Neural crest cell (in vitro differentiated cells): ENCODE results near the gene SLC6A2. TPM values are rescaled to one million over a fixed set of nuclear protein-coding genes. Genes with fewer than 3 reads are reported as not detected.

Source experiments
- DNase-seq: peaks from one replicate; pipeline ENCODE4 v3.0.0; 2021; ENCODE audit warnings: low read depth, mixed read lengths, low spot score
- H3K27ac Mint-ChIP-seq: one replicate; pipeline ENCODE4 v1.8.0; 2021; ENCODE audit warnings: mild to moderate bottlenecking, mixed read lengths; ENCODE audit not compliant: unreplicated experiment
- H3K27me3 Mint-ChIP-seq: 2 replicates; pipeline ENCODE4 v1.8.0; 2021; ENCODE audit warnings: low read depth, mild to moderate bottlenecking, mixed read lengths
- H3K36me3 Mint-ChIP-seq: 2 replicates; pipeline ENCODE4 v1.8.0; 2021; ENCODE audit warnings: low read depth, mild to moderate bottlenecking, mixed read lengths
- H3K4me1 Mint-ChIP-seq: 2 replicates; pipeline ENCODE4 v1.8.0; 2021; ENCODE audit warnings: mixed read lengths
- H3K4me3 Mint-ChIP-seq: one replicate; pipeline ENCODE4 v1.8.0; 2021; ENCODE audit warnings: mild to moderate bottlenecking, mixed read lengths
- H3K9me3 Mint-ChIP-seq: 2 replicates; pipeline ENCODE4 v1.8.0; 2021; ENCODE audit warnings: mixed read lengths
- total RNA-seq: library from RNA; stranded (reverse); gene quantifications from 2 replicates; pipeline ENCODE4 v1.2.1, GENCODE V29; 2021
- TF ChIP-seq, protein P1 (sequence below): fragments of 200-600 bp; sonication (generic); conservative IDR thresholded peaks from 2 replicates; pipeline ENCODE4 v1.5.0; 2021; ENCODE audit warnings: antibody characterized with exemption, mild to moderate bottlenecking

SLC6A2 gene
- total RNA-seq, 1 donor from 2014 or later: not detected

GRCh38 chr16:55647798-55648197, 8.0 kb upstream of the SLC6A2 start:
- TF ChIP-seq, protein P1, sequence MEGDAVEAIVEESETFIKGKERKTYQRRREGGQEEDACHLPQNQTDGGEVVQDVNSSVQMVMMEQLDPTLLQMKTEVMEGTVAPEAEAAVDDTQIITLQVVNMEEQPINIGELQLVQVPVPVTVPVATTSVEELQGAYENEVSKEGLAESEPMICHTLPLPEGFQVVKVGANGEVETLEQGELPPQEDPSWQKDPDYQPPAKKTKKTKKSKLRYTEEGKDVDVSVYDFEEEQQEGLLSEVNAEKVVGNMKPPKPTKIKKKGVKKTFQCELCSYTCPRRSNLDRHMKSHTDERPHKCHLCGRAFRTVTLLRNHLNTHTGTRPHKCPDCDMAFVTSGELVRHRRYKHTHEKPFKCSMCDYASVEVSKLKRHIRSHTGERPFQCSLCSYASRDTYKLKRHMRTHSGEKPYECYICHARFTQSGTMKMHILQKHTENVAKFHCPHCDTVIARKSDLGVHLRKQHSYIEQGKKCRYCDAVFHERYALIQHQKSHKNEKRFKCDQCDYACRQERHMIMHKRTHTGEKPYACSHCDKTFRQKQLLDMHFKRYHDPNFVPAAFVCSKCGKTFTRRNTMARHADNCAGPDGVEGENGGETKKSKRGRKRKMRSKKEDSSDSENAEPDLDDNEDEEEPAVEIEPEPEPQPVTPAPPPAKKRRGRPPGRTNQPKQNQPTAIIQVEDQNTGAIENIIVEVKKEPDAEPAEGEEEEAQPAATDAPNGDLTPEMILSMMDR: no peak
- Mint-ChIP-seq H3K4me1 (no peaks in the 10 kb centered on the region), H3K9me3 (no peaks in the 10 kb centered on the region), H3K27me3 (peaks cover 60% of the 10 kb centered on the region), H3K36me3 (no peaks in the 10 kb centered on the region), H3K27ac (no peak overlapping the region), H3K4me3 (no peak overlapping the region)
- no peak for DNase-seq

- Mint-ChIP-seq H3K4me3 (no peak overlapping the region), H3K27me3 (peaks cover 55% of the 10 kb centered on the region), H3K4me1 (no peaks in the 10 kb centered on the region), H3K36me3 (no peaks in the 10 kb centered on the region), H3K27ac (no peak overlapping the region), H3K9me3 (no peaks in the 10 kb centered on the region)
- no peak for DNase-seq
- TF ChIP-seq, protein P1: no peak
Measured at GRCh38 chr16:55651841-55652824, 3.7 kb upstream of the SLC6A2 start.

DNA sequence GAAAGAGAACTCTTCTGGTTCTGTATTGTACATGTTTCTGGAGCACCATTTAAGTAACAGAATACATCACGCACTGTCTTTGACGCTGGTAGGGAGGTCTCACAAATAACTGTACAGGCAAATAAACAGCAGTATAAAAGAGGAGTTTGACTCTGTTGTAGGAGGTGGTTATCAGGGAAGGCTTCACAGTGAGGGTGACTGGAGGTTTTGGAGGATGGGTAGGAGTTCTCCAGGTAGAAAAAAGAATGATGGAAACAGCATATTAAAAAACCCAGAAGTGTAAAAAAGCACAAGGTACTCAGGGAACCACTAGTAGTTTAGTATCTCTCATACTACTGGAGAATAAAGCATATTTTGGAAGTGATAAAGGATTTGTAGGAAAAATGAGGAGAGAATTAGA, 2.7 kb upstream of the SLC6A2 start:
- DNase-seq: no peak
- Mint-ChIP-seq H3K27ac (no peak overlapping the region), H3K4me1 (no peaks in the 10 kb centered on the region), H3K36me3 (no peaks in the 10 kb centered on the region), H3K9me3 (no peaks in the 10 kb centered on the region), H3K27me3 (peaks cover 56% of the 10 kb centered on the region), H3K4me3 (no peak overlapping the region)
- TF ChIP-seq, protein P1: no peak

- H3K27me3 Mint-ChIP-seq: peaks cover 56% of the 10 kb centered on the region
- H3K36me3 Mint-ChIP-seq: no peaks in the 10 kb centered on the region
Measured at GRCh38 chr16:55655381-55655896, 349 bp upstream of the SLC6A2 start.

DNA sequence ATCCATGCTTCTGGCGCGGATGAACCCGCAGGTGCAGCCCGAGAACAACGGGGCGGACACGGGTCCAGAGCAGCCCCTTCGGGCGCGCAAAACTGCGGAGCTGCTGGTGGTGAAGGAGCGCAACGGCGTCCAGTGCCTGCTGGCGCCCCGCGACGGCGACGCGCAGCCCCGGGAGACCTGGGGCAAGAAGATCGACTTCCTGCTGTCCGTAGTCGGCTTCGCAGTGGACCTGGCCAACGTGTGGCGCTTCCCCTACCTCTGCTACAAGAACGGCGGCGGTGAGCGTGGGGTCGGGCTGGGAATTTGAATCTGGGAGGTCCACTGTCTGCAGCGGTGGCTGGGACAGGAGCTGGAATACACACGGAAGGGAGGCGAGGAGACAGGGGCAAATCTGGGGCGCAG, 904 bp downstream of the SLC6A2 start:
- Mint-ChIP-seq H3K36me3 (no peaks in the 10 kb centered on the region), H3K9me3 (no peaks in the 10 kb centered on the region), H3K27me3 (peaks cover 57% of the 10 kb centered on the region), H3K4me1 (no peaks in the 10 kb centered on the region), H3K27ac (no peak overlapping the region), H3K4me3 (peak overlapping the region; percentile 69)
- no peak for DNase-seq
- TF ChIP-seq, protein P1: no peak

More at GRCh38 chr16:55655381-55655896, 349 bp upstream of the SLC6A2 start:
- H3K4me1 Mint-ChIP-seq: no peaks in the 10 kb centered on the region
- H3K27ac Mint-ChIP-seq: no peak overlapping the region
- H3K4me3 Mint-ChIP-seq: no peak overlapping the region
- no peaks in the 10 kb centered on the region for H3K9me3 Mint-ChIP-seq
- TF ChIP-seq, protein P1: no peak
- DNase-seq: no peak
